NCI-H187 treated with DMSO at 0.1 percent for 48 hours (cell line): ENCODE data around the gene FCMR.

Source experiments
- DNase-seq: peaks from one replicate; lab custom pipeline; 2025; lab: John Stamatoyannopoulos, UW

FCMR gene

DNA sequence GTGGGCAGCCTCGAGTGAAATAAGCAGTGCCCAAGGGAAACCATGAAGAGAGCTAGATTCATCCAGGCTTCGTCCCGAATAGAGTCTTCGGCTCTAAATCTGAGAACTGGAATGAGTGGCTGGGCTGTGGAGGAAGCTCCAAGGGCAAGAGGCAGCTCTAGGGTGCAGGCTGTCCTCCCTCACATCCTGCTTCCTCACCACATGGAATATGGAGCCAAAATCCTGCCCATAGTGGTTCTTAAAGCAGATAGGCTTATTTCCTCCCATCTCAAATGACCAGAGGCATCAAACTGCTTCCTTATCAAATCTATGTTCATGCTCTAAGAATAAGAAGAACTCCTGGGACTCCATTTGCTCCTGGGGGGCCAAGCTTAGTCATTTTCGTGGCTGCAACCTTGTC is 22.0 kb downstream of the FCMR start:
- DNase-seq: no peak

DNA sequence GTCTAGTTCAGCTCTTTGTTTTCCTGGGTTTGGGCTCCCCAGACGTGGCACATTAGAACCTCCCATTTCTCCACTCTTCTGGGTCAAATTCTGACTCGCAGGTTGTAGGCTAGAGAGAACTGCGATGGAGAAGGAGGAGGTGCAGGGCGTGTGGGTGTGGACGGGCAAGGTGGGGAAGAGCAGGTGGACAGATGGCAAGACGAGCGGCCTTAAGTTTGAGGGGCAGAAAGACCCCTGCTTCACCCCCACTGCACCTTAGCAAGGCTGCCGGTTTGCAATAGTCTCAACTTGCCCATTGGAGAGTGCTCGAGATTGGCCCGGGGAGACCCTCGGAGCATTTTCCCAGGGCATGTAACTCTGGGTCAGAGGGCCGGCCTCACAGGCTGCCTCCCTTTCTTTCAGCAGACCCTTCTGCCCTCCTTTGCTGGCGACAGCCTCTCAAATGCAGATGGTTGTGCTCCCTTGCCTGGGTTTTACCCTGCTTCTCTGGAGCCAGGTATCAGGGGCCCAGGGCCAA is 22.8 kb downstream of the FCMR start:
- DNase-seq: no peak

DNA sequence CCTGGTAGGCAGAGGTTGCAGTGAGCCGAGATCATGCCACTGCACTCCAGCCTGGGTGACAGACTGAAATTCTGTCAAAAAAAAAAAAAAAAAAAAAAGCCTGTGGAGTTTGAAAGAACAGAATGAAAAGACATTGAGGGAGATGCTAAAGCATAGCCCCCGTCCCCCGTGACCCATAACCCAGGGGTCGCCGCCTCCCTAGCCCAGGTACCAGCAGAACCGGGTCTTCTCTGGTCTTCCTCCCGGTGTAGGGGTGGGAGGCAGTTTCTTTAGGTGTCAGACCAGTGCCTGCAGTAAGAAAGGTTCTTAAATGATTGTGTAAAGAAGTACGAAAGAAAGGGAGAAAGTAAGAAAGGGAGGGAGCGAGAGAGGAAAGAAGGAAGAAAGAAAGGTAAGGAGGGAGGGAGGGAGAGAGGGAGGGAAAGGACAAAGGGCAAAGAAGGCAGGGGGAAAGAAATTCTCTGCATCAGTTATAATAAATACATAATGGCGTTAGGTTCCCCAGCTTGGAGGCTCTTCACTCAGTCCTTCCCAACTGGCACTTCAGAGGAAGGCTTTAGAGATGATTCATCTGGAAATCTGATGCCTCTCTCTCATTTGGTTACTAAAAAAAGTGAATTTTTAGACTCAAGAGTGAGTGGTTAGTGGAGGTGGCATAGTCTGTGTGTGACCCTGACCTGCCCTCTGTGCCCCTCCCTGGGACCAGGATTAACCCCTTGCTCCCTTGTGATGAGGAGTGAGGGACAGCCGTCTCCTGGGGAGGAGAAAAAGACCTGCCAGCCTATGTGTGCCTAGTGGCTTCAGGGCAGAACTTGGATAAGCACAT is 23.4 kb downstream of the FCMR start:
- DNase-seq: peak; percentile 27

DNA sequence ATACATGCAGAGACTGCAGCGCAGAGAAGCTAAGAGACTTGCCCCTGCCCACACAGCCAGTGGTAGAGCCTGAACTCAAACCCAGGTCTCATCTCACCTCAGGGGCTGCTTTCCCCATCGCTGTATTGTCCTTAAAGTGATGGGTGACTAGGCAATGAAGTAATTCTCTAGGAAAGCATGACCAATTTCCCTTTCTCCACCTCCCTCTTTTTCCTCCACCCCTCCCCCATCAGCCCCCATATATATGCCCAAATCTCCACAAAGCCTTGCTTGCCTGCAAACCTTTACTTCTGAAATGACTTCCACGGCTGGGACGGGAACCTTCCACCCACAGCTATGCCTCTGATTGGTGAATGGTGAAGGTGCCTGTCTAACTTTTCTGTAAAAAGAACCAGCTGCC is 24.6 kb downstream of the FCMR start, which contains the start of gene IL24:
IL24 (plus strand) TSS at position 269 of the 400 bp plus-strand sequence. CDS start 390 bp downstream, outside the sequence.
- no peak for DNase-seq

DNA sequence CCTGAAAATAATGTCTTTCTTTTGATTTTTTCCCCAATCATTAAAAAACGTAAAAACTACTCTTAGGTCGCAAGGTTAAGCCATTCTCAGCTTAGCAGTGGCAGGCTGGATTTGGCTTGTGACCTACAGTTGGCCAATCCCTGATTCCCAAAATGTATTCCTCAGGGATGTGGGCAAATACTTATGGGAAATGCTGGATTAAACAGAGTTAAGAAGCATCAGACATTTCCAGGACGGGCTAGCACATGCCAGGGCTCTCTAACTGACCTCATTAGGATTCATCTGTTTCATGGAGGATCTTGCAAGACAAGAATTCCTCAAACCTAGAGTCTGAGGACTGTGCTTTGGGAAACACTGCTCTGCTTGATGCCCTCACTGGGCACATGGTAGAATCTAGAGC is 25.5 kb downstream of the FCMR start:
- no peak for DNase-seq

DNA sequence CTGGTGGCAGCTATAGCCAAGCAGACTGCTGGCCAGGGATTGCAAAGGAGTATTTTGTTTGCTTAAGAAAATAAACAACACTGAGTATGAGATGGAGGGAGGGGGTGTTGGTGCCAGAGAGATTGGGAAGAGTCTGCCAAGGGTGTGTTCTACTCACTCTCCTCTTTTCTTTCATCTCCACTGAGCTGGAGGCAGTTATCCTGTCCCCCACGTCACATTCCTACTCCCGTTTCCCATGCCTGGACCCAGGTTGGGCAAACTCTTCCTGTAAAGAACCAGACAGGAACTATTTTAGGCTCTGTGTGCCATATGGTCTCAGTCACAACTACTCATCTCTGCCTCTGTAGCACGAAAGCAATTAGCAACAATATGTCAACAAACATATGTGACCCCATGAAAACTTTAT is 25.9 kb downstream of the FCMR start:
- peak; percentile 79 for DNase-seq

DNA sequence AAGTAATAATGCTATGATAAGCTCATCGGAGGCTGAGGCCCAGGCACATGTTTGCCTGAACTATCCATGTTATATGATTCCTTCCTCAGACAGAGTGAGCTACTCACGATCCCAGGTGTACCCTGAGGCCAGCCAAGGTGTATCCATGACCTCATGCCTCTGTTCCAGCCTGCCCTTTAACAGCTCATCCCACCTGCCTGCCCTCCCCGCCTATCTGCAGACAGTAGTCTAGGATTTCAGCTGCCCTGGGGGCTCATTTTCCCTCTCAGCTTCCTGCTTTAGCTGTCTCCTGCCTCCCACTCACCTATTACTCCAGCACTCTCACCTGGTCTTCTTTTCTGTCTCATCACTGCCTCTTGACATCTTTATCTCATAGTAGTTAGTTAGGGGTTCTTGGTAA is 26.4 kb downstream of the FCMR start:
- peak; percentile 79 for DNase-seq

DNA sequence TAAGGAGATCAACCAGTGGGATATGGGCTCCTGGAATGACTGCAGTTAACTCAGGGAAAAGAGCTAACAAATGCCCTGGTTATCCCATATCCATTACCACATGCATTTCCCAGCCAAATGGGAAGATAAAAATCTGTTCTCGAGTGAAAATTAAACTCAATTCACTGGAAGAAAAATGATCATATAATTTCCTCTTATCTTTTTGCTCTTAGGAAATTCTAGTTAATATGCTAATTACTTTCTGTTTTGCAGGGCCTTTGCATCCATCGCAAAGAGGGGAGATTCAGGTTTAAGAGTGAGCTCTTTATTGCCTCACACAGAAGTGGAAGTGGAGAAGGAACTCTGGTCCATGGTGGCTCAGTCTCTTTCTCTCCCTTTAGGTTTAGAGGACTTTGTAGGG is 28.4 kb downstream of the FCMR start:
- DNase-seq: no peak

DNA sequence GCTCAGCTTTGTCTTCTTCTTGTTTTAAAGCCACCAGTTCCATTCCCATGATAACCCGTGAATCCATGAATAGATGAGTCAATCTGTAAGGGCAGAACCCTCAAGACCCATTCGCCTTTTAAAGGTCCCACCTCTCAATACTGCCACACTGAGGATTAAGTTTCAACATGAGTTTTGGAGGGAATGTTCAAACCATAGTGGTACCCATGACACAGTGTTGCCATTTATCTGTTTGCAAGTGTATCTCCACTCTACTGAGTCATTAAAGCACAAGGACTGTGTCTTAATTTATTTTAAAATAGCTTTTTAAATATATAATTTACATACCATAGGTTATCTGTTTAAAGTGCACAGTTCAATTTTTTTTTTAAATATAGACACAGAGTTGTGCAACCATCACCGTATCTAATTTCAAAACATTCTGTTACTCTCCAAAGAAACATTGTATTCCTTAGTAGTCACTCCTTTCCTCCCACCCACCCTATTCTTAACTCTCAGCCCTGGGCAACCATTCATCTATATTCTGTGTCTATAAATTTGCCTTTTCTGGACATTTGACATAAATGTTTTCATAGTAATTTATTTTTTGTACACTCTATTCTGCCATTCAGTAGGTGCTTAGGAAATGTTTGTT is 29.3 kb downstream of the FCMR start:
- no peak for DNase-seq

DNA sequence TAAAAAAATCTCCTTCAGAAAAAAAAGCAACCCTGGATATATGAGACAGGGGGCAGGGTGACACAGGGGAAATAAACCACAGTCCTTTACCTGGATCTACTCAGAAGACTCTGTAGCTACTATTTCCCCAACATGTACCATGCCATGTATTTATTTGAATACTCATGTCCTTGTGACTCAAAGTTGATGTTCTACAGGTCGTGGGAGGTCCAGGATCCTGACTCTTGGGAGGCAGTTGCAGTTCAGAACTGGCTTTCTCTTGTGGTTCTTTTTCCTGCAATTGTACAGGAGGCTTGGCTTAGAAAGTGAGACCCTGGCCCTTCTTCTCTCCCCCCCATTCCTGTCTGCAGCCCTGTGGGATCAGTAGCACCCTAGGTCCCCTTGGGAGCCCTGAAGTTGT is 30.3 kb downstream of the FCMR start:
- no peak for DNase-seq

DNA sequence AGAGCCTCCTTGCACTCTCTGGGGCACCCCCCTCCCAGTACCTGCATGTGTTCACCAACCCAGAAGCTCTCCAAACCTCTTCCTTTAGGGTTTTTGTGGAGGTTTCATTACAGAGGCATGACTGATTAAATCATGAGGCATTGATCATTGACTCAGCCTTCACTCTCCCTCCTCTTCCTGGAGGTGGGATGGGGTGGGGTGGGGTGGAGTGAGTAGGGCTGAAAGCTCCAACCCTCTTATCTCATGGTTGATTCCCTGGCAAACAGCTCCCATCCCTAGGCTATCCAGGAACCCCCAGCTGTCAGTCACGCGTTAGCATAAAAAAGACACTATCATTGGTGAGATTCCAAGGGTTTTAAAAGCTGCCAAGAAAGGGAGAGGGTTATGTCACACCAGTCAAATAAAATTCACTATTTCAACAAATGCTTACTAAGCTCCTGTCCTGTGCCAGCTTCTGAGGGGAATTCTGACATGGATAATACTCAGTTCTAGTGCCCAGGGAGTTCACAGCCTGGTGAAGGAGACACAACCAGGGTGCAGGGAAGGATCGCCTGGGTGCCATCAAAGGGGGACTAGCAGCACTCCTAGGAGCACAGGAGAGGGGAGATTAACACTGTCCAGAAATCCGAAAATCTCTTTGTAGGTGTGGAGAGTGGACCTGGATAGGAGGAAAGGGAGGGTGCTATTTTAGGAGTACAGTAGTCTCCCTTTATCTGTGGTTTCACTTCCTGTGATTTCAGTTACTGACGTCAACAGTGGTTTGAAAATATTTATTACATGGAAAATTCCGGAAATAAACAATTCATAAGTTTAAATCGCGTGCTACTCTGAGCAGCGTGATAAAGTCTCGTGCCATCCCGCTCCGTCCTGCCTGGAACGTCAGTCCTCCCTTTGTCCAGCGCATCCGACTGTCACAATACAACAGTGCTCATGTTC is 31.3 kb downstream of the FCMR start:
- no peak for DNase-seq

DNA sequence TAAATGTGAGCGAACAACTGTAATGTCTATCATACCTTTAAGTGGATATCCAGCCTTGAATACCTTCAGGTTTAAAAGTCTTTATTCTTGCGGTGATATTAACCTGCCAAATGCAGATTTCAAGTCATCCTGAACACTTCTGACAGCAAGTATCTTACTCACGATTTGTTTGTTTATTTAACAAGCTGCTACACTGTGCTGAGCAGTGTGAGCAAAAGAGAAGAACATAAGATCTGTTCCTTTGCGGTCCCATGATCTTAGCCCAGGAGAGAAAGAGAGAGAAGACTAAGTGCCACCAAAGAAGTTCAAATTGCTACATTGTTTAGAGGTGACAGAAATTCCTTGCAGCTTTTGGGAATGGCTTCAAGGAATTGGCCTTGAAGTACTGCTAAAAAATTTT is 34.0 kb downstream of the FCMR start:
- no peak for DNase-seq

DNA sequence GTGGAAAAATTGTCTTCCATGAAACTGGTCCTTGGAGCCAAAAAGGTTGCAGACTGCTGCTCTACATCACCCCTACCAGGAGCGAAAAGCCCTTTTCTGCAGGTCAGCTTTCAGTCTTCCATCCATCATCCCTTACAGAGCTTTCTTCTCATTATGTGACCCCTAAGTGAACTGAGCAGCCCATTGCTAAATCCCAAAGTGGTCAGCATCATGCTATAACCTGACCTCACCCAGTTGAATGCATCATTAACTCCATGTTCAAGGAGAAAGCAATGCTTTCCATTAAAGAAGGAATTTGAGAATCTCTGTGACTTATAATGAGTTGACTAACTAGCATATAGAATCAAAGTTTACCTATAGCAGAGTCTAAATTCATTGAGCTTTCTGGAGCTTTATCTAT is 34.9 kb downstream of the FCMR start:
- DNase-seq: no peak

DNA sequence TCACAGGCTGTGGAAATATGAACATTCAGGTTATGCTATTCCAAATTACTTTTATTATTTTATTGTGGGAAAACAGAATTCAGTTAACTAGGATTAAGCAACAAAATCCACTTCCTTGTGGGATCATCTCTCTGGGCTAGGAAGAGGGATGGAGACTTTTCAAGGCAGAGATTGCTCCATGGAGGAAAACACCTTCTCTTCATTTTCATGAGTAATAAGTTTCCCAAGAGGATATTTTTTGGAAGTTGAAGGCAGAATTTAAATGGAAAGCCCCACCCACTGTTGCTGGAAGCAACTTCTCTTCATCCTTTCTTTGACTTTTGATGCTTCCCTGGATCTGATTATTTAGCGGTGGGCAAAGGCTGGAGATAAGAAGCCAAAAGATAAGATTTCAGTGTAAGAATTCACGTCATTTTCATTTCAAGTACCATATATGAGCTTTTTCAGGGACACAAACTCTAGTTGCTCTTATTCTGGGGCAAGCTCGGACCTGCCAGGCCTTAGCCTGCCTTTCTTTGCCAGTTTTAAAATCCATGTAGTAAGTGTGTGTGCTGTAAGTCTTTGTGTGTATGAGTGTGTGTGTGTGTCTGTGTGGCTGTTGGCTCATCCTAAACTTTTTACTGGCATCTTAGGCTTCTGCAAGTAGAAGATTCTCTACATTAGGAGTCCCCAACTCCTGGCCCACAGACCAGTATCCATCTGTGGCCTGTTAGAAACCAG is 36.2 kb downstream of the FCMR start:
- DNase-seq: no peak

DNA sequence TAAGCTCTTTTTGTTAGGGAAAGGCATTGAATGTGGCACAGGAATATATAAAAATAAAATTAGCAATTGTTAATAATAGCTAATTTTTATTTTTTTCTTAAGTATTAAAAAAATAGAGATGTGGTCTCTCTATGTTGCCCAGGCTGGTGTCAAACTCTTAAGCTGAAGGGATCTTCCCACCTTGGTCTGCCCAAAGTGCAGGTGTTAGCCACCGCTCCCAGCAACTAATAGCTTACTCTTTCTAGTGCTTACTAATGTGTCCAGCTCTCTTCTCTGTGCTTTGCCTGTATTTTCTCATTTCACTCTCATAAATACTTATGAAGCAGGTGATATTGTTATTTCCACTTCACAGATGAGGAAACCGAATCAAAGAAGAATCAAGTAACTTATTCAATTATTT is 37.9 kb downstream of the FCMR start:
- DNase-seq: no peak

DNA sequence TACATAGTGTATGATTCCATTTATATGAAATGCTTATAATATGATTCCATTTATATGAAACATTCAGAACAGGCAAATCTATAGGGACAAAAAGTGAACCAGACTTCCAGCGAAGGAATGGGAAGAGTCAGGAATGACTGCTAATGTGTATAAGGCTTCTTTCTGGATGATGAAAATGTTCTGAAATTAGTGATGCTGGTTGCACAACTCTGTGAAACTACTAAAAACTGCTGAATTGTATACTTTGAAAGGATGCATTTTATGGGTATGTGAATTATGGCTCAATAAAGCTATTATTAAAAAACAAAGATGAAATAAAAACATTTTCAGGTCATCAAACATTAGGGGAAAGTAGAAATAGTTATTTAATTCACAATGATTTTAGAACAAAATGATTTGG is 38.6 kb downstream of the FCMR start:
- no peak for DNase-seq

DNA sequence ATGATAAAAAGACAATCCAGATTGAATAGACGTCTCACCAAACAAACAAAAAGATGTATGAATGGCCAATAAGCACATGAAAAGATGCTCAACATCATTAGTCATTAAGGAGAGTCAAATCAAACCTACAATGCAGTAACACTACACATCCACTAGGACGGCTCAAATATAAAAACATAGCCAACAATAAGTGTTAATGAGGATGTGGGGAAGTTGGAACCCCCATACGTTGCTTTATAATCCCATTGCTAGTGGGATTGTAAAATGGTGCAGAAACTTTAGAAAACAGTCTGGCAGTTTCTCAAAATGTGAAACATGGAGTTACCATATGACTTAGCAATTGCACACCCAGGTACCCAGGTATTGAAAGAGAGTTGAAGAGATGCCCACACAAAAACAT is 39.2 kb downstream of the FCMR start:
- no peak for DNase-seq

DNA sequence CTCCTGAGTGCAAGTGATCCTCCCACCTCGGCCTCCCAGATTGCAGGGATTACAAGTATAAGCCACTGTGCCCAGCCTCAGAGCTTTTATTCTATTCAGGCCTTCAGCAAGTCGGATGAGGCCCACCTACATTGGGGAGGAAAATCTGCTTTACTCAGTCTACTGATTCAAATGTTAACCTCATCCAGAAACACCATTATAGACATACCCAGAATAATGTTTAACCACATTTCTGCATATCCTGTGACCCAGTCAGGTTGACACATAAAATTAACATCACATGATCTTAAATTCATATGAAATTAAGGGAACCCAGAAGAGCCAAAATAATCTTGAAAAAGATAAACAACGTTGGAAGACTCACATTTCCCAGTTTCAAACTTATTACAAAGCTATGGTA is 41.4 kb downstream of the FCMR start:
- DNase-seq: no peak

DNA sequence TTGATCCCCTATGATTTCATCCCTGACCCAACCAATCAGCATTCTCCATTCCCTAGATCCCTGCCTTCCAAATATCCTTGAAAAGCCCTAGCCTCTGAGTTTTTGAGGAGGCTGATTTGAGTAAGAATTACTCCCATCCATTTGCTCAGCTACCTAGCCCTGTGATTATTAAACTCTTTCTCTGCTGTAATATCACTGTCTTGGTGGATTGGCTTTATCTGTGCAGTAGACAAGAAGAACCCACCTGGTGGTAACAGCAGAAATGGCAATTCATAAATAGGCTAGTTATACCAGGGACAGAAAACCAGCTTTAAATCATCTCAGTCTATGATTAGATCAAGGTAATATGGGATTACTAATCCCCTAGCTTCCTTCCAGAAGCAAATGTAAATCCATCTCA is 43.3 kb downstream of the FCMR start:
- DNase-seq: no peak

DNA sequence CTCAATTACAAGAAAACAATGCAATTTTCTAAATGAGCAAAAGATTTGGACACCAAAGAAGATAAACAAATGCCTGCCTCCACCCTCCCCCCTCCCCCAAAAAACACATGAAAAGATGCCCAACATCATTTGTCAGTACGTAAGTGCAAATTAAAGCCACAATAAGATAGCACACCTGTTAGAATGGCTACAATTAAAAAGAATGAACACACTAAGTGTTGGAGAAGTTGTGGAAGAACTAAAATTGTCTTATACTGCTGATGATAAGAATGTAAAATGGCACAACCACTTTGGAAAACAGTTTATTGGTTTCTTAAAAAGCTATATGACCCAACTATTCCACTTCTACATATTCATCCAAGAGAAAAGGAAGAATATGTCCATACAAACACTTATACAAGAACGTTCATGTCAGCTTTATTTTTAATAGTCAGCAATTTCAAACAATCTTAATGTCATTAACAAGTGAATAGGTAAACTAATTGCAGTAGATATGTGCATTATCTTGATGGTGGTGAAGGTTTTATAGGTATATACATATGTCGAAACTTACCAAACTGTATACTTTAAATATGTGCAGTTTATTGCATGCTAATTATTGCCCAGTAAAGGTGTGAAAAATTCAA is 45.9 kb downstream of the FCMR start:
- no peak for DNase-seq

DNA sequence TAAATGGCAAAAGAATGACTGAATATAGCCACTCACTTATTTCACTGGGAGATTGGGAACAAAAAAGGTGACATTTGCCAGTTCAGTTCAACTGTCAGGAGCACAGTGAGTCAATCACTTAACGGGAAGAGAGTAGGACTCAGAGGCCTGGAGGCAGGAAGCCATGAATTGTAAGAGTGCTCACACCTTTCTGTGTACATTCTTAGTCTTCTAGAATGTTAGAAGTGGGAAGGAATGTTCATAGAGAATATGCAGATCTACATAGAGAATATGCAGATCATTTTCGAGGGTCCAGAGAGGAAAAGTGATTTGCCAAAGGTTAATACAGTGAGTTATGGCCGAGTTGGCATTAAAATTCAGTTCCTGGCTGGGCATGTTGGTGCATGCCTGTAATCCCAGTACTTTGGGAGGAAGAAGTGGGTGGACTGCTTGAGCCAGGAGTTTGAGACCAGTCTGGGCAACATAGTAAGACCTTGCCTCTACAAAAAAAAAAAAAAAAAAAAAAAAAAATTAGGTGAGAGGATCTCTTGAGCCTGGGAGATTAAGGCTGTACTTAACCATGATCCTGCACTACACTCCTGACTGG is 48.0 kb downstream of the FCMR start:
- no peak for DNase-seq
